ENCODE data around the gene ZNF524. TPM values are rescaled to one million over a fixed set of nuclear protein-coding genes. Genes with fewer than 3 reads are reported as not detected.

The ZNF524 gene
- total and polyA plus RNA-seq, 2 experiments from 2014 or later: 17.3 to 29.1 TPM

DNA sequence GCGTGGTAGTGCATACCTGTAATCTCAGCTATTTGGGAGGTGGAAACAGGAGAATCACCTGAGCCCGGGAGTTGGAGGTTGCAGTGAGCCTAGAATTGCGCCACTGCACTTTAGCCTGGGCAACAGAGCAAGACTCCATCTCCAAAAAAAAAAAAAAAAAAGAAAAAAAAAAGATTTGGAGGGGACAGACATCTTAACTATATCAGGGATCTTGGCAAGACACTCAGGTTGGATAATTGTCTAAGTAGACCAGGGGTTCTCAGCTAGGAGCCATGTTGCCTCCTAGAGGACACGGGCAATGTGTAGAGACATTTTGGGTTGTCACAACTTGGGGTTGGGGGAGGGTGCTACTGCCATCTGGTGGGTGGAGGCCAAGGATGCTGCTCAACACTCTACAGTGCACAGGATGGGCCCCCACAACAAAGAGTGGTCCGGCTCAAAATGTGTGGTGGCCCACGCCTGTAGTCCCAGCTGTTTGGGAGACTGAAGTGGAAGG is 38.8 kb downstream of the ZNF524 start:
- Histone ChIP-seq H3K4me3 (no peak overlapping the region), H3K27ac (no peak overlapping the region), H3K4me1 (ENCODE audit: low read depth) (peaks cover 15% of the 10 kb centered on the region), H3K27me3 (no peaks in the 10 kb centered on the region), H3K9me3 (ENCODE audit: low read depth) (no peaks in the 10 kb centered on the region), H3K36me3 (no peaks in the 10 kb centered on the region)
- TF ChIP-seq, protein P1, sequence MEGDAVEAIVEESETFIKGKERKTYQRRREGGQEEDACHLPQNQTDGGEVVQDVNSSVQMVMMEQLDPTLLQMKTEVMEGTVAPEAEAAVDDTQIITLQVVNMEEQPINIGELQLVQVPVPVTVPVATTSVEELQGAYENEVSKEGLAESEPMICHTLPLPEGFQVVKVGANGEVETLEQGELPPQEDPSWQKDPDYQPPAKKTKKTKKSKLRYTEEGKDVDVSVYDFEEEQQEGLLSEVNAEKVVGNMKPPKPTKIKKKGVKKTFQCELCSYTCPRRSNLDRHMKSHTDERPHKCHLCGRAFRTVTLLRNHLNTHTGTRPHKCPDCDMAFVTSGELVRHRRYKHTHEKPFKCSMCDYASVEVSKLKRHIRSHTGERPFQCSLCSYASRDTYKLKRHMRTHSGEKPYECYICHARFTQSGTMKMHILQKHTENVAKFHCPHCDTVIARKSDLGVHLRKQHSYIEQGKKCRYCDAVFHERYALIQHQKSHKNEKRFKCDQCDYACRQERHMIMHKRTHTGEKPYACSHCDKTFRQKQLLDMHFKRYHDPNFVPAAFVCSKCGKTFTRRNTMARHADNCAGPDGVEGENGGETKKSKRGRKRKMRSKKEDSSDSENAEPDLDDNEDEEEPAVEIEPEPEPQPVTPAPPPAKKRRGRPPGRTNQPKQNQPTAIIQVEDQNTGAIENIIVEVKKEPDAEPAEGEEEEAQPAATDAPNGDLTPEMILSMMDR (IDR thresholded peaks at IDR 0.05; ENCODE audit: low read depth, low read length): peak; percentile 46
- DNase-seq (ENCODE audit: low read depth in 1 of 2, low spot score in 1 of 2): peak; percentile 38 to 41

DNA sequence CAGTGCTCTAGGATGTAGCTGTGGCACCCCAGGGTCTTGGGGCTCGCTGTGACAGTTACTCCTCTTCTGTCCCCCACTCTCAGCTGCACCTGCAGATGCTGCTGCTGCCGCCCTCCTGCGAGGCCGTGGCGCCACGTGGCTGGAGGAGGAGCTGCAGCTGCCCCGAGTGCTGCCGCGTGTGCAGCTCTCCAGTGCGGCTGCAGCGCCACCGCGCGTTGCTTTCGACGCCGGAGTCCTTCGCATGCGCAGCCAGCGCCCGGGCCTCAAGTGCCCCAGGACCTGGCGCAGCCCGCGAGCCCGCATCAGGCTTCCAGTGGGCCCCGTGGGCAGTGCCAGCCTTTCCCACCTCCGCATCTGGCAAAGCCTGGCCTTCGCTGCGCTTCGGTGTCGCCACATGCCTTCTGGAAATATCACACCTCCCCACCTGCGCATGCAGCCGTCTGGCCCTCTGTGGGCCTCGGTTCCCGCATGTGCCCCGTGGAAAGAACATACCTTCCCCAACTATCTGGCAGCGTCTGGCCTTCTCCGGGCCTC is 40.0 kb downstream of the ZNF524 start:
- Histone ChIP-seq H3K27me3 (no peaks in the 10 kb centered on the region), H3K4me3 (peak overlapping the region; percentile 95), H3K27ac (peak overlapping the region; percentile 91), H3K4me1 (ENCODE audit: low read depth) (peaks cover 21% of the 10 kb centered on the region), H3K9me3 (ENCODE audit: low read depth) (no peaks in the 10 kb centered on the region), H3K36me3 (no peaks in the 10 kb centered on the region)
- TF ChIP-seq, protein P1 (IDR thresholded peaks at IDR 0.05; ENCODE audit: low read depth, low read length): peak; percentile 49
- DNase-seq (ENCODE audit: low read depth in 1 of 2, low spot score in 1 of 2): peak in 1 of 2 donors; percentile 79

- TF ChIP-seq, protein P1 (IDR thresholded peaks at IDR 0.05; ENCODE audit: low read depth, low read length): no peak
- H3K27ac ChIP-seq: peak within 1 kb of the TSS; percentile 91
- peaks cover 19% of the 10 kb centered on the region for H3K4me1 ChIP-seq (ENCODE audit: low read depth)
- H3K4me3 ChIP-seq: peak within 1 kb of the TSS; percentile 95
- peak; percentile 73 to 93 for DNase-seq (ENCODE audit: low read depth in 1 of 2, low spot score in 1 of 2)
- no peaks in the 10 kb centered on the region for H3K36me3 ChIP-seq
- no peaks in the 10 kb centered on the region for H3K27me3 ChIP-seq
- no peaks in the 10 kb centered on the region for H3K9me3 ChIP-seq (ENCODE audit: low read depth)
Measured at GRCh38 chr19:55640577-55641425, 40.7 kb downstream of the ZNF524 start, which contains the start of gene ZNF580. Gene ZNF580, plus strand, starts transcription at chr19:55641002. Its CDS starts 1,507 bp downstream, at chr19:55642509.

GRCh38 chr19:55641426-55642152 is 41.5 kb downstream of the ZNF524 start:
- H3K27ac ChIP-seq: peak overlapping the region; percentile 91
- peak overlapping the region; percentile 95 for H3K4me3 ChIP-seq
- no peaks in the 10 kb centered on the region for H3K9me3 ChIP-seq (ENCODE audit: low read depth)
- TF ChIP-seq, protein P1 (IDR thresholded peaks at IDR 0.05; ENCODE audit: low read depth, low read length): no peak
- no peaks in the 10 kb centered on the region for H3K36me3 ChIP-seq
- H3K4me1 ChIP-seq (ENCODE audit: low read depth): peaks cover 16% of the 10 kb centered on the region
- DNase-seq (ENCODE audit: low read depth in 1 of 2, low spot score in 1 of 2): peak; percentile 19 to 62
- no peaks in the 10 kb centered on the region for H3K27me3 ChIP-seq

Data from cardiac muscle cell (in vitro differentiated cells and primary cell).